ENCODE results near the gene MYF6. TPM values are rescaled to one million over a fixed set of nuclear protein-coding genes. Genes with fewer than 3 reads are reported as not detected.

Gene MYF6
- total RNA-seq, 1 experiment from 2014 or later: not detected

GRCh38 chr12:80721326-80721725 lies 13.9 kb downstream of the MYF6 start:
- no peak overlapping the region for H3K4me2 ChIP-seq (ENCODE audit: low read length)
- H3K9me3 ChIP-seq (ENCODE audit: control insufficient read depth in 1 of 2, insufficient read depth in 1 of 2, low read depth in 1 of 2, low read length in 2 of 2): no peaks in the 10 kb centered on the region
- POLR2A ChIA-PET: no interaction called here
- intact Hi-C loops (cut with micrococcal nuclease): no loop called here
- H3K36me3 ChIP-seq (ENCODE audit: control insufficient read depth in 1 of 2, insufficient read depth in 2 of 2, low read length in 2 of 2): no peaks in the 10 kb centered on the region
- no peaks in the 10 kb centered on the region for H3K79me2 ChIP-seq (ENCODE audit: insufficient read depth, low read length)
- H3K27ac ChIP-seq (ENCODE audit: low read depth, low read length): no peak overlapping the region
- peaks cover 30% of the 10 kb centered on the region; the same call in 1 of the 2 replicates for H3K27me3 ChIP-seq (ENCODE audit: insufficient read depth, low read length)
- TF ChIP-seq ELF1 (IDR thresholded peaks at IDR 0.05; ENCODE audit: borderline replicate concordance, low read depth) (no peak), FOSL1 (IDR thresholded peaks at IDR 0.05; ENCODE audit: low read depth) (no peak), TCF7L2 (IDR thresholded peaks at IDR 0.05; ENCODE audit: borderline replicate concordance, extremely low read depth, insufficient read depth, insufficient read length) (no peak), EGR1 (IDR thresholded peaks at IDR 0.05; ENCODE audit: low read depth) (no peak), SIN3A (IDR thresholded peaks at IDR 0.05; ENCODE audit: low read depth) (no peak), YY1 (IDR thresholded peaks at IDR 0.05; ENCODE audit: extremely low read depth, insufficient replicate concordance, low read depth, low read length) (no peak)
- RAD21 ChIA-PET (ENCODE audit: low non-redundant PET in 1 of 2, low total read pairs in 2 of 2, uncharacterized antibody in 2 of 2, unreplicated experiment in 2 of 2): no interaction called here
- ATAC-seq: no peak
- CTCF ChIA-PET: no interaction called here
- no TSS peak for BruUV-seq (replicated peaks)
- H3K9ac ChIP-seq (ENCODE audit: low read length): no peak overlapping the region
- no peaks in the 10 kb centered on the region for H3K4me1 ChIP-seq (ENCODE audit: control insufficient read depth in 1 of 2, insufficient read depth in 2 of 2, low read length in 2 of 2)
- H3K4me3 ChIP-seq (replicated peaks in 1 of 2; ENCODE audit: low read depth in 1 of 2, low read length in 2 of 2): no peak overlapping the region
- no peaks in the 10 kb centered on the region for H3K9me2 ChIP-seq (ENCODE audit: insufficient read depth)
- DNase-seq (ENCODE audit: low read depth, low spot score): no peak
- no peaks in the 10 kb centered on the region for H4K20me1 ChIP-seq (ENCODE audit: insufficient read depth)
- no peak overlapping the region for H2AFZ ChIP-seq (ENCODE audit: low read depth, low read length, poor library complexity, severe bottlenecking)

DNA sequence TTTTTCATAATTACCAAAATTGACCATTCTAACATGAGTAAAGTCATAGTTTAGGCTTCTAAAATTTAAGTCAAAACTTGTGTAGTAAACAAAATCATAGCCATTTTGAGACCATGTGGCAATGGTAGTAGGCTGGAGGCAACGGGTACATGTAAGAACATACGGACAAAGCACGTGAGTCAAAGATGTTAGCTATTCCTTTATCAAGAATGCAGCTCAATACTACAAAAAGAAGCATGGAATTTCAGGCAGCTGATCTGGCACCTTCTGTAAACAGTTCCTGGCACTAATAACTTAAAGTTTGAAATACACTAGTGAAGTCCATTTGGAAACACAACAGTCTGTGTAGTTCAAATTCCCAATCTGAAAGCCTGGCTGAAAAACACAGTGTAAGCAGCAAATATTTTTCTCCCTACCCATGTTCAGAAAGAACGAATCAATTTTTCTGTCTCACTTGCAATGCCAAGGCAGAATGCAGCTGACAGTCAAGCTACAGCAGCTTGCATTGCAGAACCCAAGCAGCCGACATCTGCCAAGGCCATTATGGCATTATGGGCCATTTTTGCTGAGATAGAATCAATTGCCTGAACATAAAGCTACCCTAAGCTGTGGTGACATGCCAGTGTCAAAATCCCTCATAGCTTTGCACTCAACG lies 38.5 kb downstream of the MYF6 start:
- peaks cover 19% of the 10 kb centered on the region; the same call in 1 of the 2 replicates for H3K27me3 ChIP-seq (ENCODE audit: insufficient read depth, low read length)
- CTCF ChIA-PET: interaction anchor here (1.3 kb wide), 1 partner anchor 35 kb away, joined by 3 read pairs; no protein-coding TSS in a partner anchor

More for the DNA sequence above, 38.5 kb downstream of the MYF6 start:
- Histone ChIP-seq H3K9me3 (ENCODE audit: control insufficient read depth in 1 of 2, insufficient read depth in 1 of 2, low read depth in 1 of 2, low read length in 2 of 2) (no peaks in the 10 kb centered on the region), H3K9me2 (ENCODE audit: insufficient read depth) (no peaks in the 10 kb centered on the region), H3K79me2 (ENCODE audit: insufficient read depth, low read length) (no peaks in the 10 kb centered on the region), H3K27ac (ENCODE audit: low read depth, low read length) (no peak overlapping the region), H3K4me1 (ENCODE audit: control insufficient read depth in 1 of 2, insufficient read depth in 2 of 2, low read length in 2 of 2) (no peaks in the 10 kb centered on the region), H4K20me1 (ENCODE audit: insufficient read depth) (no peaks in the 10 kb centered on the region), H3K9ac (ENCODE audit: low read length) (no peak overlapping the region), H3K4me3 (replicated peaks in 1 of 2; ENCODE audit: low read depth in 1 of 2, low read length in 2 of 2) (no peak overlapping the region), H2AFZ (ENCODE audit: low read depth, low read length, poor library complexity, severe bottlenecking) (no peak overlapping the region), H3K36me3 (ENCODE audit: control insufficient read depth in 1 of 2, insufficient read depth in 2 of 2, low read length in 2 of 2) (no peaks in the 10 kb centered on the region), H3K4me2 (ENCODE audit: low read length) (no peak overlapping the region)
- ChIA-PET POLR2A (no interaction called here), RAD21 (ENCODE audit: low non-redundant PET in 1 of 2, low total read pairs in 2 of 2, uncharacterized antibody in 2 of 2, unreplicated experiment in 2 of 2) (no interaction called here)
- DNase-seq (ENCODE audit: low read depth, low spot score) (no peak), ATAC-seq (no peak)
- BruUV-seq (replicated peaks): no TSS peak
- intact Hi-C loops (cut with micrococcal nuclease): no loop called here
- TF ChIP-seq ELF1 (IDR thresholded peaks at IDR 0.05; ENCODE audit: borderline replicate concordance, low read depth) (no peak), EZH2phosphoT487 (IDR thresholded peaks at IDR 0.05; ENCODE audit: borderline replicate concordance) (no peak), RAD21 (IDR thresholded peaks at IDR 0.05; ENCODE audit: low read depth) (no peak), TCF7L2 (IDR thresholded peaks at IDR 0.05; ENCODE audit: borderline replicate concordance, extremely low read depth, insufficient read depth, insufficient read length) (no peak), EZH2 (IDR thresholded peaks at IDR 0.05) (no peak), CBX3 (IDR thresholded peaks at IDR 0.05; ENCODE audit: low read depth) (no peak), FOSL1 (IDR thresholded peaks at IDR 0.05; ENCODE audit: low read depth) (no peak), SRF (IDR thresholded peaks at IDR 0.05; ENCODE audit: low read depth) (no peak)
